Stimulated activated CD4-positive, alpha-beta T cell treated with anti-CD3 and anti-CD28 coated beads, Interleukin-4, amount 100 ng/mL, for 48 hours (primary cell): ENCODE results near the gene KLHDC2.
"Not testable (repeated sequence)": the region's sequence is repeated elsewhere in the genome, so short reads cannot be mapped to it uniquely, and the experiment has no call there.

Source experiments
- DNase-seq, 2 donors: peaks; one replicate each; pipeline ENCODE4 v3.0.0-alpha.2; 2020; ENCODE audit warnings: low read depth in 2 of 2

The KLHDC2 gene

GRCh38 chr14:49778421-49778820 is 10.5 kb downstream of the KLHDC2 start:
- no peak for DNase-seq

- DNase-seq, result not testable (repeated sequence)
Observed at GRCh38 chr14:49781040-49781439, 13.1 kb downstream of the KLHDC2 start.

GRCh38 chr14:49783394-49784014 is 15.6 kb downstream of the KLHDC2 start:
- no peak for DNase-seq

- DNase-seq, result no peak
Observed at GRCh38 chr14:49786315-49786714, 18.4 kb downstream of the KLHDC2 start.

- DNase-seq, result no peak
Observed at GRCh38 chr14:49792618-49793017, 24.7 kb downstream of the KLHDC2 start.

GRCh38 chr14:49796025-49796424 is 28.1 kb downstream of the KLHDC2 start:
- no peak for DNase-seq

- no peak for DNase-seq
Observed at GRCh38 chr14:49808780-49809179, 40.8 kb downstream of the KLHDC2 start.

- not testable (repeated sequence) for DNase-seq
Observed at GRCh38 chr14:49816118-49816517, 48.2 kb downstream of the KLHDC2 start.

- no peak for DNase-seq
Observed at GRCh38 chr14:49816844-49817243, 48.9 kb downstream of the KLHDC2 start.

- DNase-seq, result no peak
Observed at GRCh38 chr14:49820176-49820575, 52.2 kb downstream of the KLHDC2 start.

- DNase-seq, result no peak
Observed at GRCh38 chr14:49828640-49829039, 60.7 kb downstream of the KLHDC2 start.
